Lower leg skin (tissue), 3 donors: Measurements from ENCODE around the gene ZNF385A.

Experiments used
- CTCF ChIP-seq, 3 donors: fragments of 450-650 bp; IDR thresholded peaks; one replicate each; pipeline ENCODE4 v1.5.1; 2016; ENCODE audit warnings: antibody characterized with exemption in 3 of 3, mild to moderate bottlenecking in 3 of 3, moderate library complexity in 2 of 3
- POLR2A ChIP-seq, 2 donors: fragments of 450-650 bp; IDR thresholded peaks; one replicate each; pipeline ENCODE4 v1.6.1; 2016 to 2017; ENCODE audit warnings: antibody characterized with exemption in 2 of 2, mild to moderate bottlenecking in 1 of 2, moderate library complexity in 1 of 2

GRCh38 chr12:54338698-54339296 lies 45.7 kb downstream of the ZNF385A start:
- TF ChIP-seq POLR2A (IDR thresholded peaks at IDR 0.05) (no peak), CTCF (IDR thresholded peaks at IDR 0.05) (no peak)
